Measurements from ENCODE around the gene LPP. TPM values are rescaled to one million over a fixed set of nuclear protein-coding genes. Genes with fewer than 3 reads are reported as not detected.

Gene LPP
- polyA plus RNA-seq, 1 donor (not counting 4 experiments of a cell fraction or from before 2014, with no cell fraction given): 16.0 TPM

GRCh38 chr3:188559856-188560255, 405.9 kb downstream of the LPP start:
- H3K4me1 ChIP-seq (ENCODE audit: control insufficient read depth, extremely low read depth, insufficient read depth, low read length): no peaks in the 10 kb centered on the region
- peaks cover 0 to 1% of the 10 kb centered on the region in 2 experiments for H3K36me3 ChIP-seq (ENCODE audit: control insufficient read depth in 2 of 2, extremely low read depth in 1 of 2, insufficient read depth in 2 of 2, low read length in 2 of 2)
- dilution Hi-C loops (cut with MboI; ENCODE audit: extremely low pct_ligation_motif_present, low sequenced_read_pairs): no loop called here
- no peak overlapping the region for H3K4me3 ChIP-seq (ENCODE audit: control insufficient read depth in 2 of 3, extremely low read depth in 1 of 3, insufficient read depth in 2 of 3, low read depth in 1 of 3, low read length in 3 of 3)
- no peaks in the 10 kb centered on the region for H3K9me1 ChIP-seq (ENCODE audit: control insufficient read depth, extremely low read depth, insufficient read depth, low read length)
- H3K27me3 ChIP-seq (ENCODE audit: control insufficient read depth, extremely low read depth, insufficient read depth, low read length): no peaks in the 10 kb centered on the region
- H3K79me2 ChIP-seq (ENCODE audit: control insufficient read depth, insufficient read depth, low read length): no peaks in the 10 kb centered on the region
- DNase-seq (ENCODE audit: low read depth, low spot score) (no peak), FAIRE-seq (no peak)
- H3K9me3 ChIP-seq (ENCODE audit: control insufficient read depth, low read depth, low read length): no peaks in the 10 kb centered on the region
- no peaks in the 10 kb centered on the region for H4K20me1 ChIP-seq (ENCODE audit: control insufficient read depth, extremely low read depth, insufficient read depth, low read length)
- H2AFZ ChIP-seq (ENCODE audit: control insufficient read depth, low read length): no peak overlapping the region
- H3K4me2 ChIP-seq (ENCODE audit: control insufficient read depth, extremely low read depth, insufficient read depth, low read depth, low read length): no peak overlapping the region
- no peak overlapping the region for H3K9ac ChIP-seq (ENCODE audit: control insufficient read depth, extremely low read depth, insufficient read depth, low read length)
- TF ChIP-seq, protein P1, sequence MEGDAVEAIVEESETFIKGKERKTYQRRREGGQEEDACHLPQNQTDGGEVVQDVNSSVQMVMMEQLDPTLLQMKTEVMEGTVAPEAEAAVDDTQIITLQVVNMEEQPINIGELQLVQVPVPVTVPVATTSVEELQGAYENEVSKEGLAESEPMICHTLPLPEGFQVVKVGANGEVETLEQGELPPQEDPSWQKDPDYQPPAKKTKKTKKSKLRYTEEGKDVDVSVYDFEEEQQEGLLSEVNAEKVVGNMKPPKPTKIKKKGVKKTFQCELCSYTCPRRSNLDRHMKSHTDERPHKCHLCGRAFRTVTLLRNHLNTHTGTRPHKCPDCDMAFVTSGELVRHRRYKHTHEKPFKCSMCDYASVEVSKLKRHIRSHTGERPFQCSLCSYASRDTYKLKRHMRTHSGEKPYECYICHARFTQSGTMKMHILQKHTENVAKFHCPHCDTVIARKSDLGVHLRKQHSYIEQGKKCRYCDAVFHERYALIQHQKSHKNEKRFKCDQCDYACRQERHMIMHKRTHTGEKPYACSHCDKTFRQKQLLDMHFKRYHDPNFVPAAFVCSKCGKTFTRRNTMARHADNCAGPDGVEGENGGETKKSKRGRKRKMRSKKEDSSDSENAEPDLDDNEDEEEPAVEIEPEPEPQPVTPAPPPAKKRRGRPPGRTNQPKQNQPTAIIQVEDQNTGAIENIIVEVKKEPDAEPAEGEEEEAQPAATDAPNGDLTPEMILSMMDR (optimal IDR thresholded peaks at IDR 0.05 in 1 of 3, IDR thresholded peaks at IDR 0.05 in 1 of 3, conservative IDR thresholded peaks at IDR 0.05 in 1 of 3; ENCODE audit: extremely low read depth in 1 of 3, insufficient read depth in 2 of 3, low read length in 3 of 3): no peak
- H3K27ac ChIP-seq (ENCODE audit: control insufficient read depth, insufficient read depth, low read length): no peak overlapping the region

DNA sequence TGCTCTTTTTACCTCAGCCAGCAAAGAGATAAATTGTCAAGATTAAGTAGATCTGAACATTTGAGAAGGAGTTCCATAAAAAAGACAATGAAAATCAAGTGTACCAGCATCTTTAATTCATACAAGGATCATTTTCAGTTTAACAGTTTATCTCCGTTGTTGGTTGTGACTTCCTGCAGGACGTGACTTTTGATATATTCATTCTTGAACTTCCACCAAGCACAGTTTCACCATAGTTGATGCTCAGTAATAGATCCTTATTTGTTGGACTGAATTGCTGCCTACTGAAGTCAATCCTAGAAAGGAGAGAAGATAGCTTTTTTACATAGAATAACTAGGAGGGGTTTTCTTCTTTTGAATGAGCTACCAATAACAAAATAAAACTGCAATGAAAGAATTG, 408.2 kb downstream of the LPP start:
- Histone ChIP-seq H3K79me2 (ENCODE audit: control insufficient read depth, insufficient read depth, low read length) (no peaks in the 10 kb centered on the region), H4K20me1 (ENCODE audit: control insufficient read depth, extremely low read depth, insufficient read depth, low read length) (no peaks in the 10 kb centered on the region), H3K27ac (ENCODE audit: control insufficient read depth, insufficient read depth, low read length) (no peak overlapping the region), H2AFZ (ENCODE audit: control insufficient read depth, low read length) (no peak overlapping the region), H3K4me1 (ENCODE audit: control insufficient read depth, extremely low read depth, insufficient read depth, low read length) (no peaks in the 10 kb centered on the region), H3K9me1 (ENCODE audit: control insufficient read depth, extremely low read depth, insufficient read depth, low read length) (no peaks in the 10 kb centered on the region), H3K27me3 (ENCODE audit: control insufficient read depth, extremely low read depth, insufficient read depth, low read length) (no peaks in the 10 kb centered on the region), H3K4me2 (ENCODE audit: control insufficient read depth, extremely low read depth, insufficient read depth, low read depth, low read length) (no peak overlapping the region), H3K36me3 (ENCODE audit: control insufficient read depth in 2 of 2, extremely low read depth in 1 of 2, insufficient read depth in 2 of 2, low read length in 2 of 2) (peaks cover 0 to 1% of the 10 kb centered on the region in 2 experiments), H3K9me3 (ENCODE audit: control insufficient read depth, low read depth, low read length) (no peaks in the 10 kb centered on the region), H3K4me3 (ENCODE audit: control insufficient read depth in 2 of 3, extremely low read depth in 1 of 3, insufficient read depth in 2 of 3, low read depth in 1 of 3, low read length in 3 of 3) (no peak overlapping the region), H3K9ac (ENCODE audit: control insufficient read depth, extremely low read depth, insufficient read depth, low read length) (no peak overlapping the region)
- no peak for FAIRE-seq
- no peak for TF ChIP-seq EZH2 (IDR thresholded peaks at IDR 0.05; ENCODE audit: low read length)
- TF ChIP-seq, protein P1 (optimal IDR thresholded peaks at IDR 0.05 in 1 of 3, IDR thresholded peaks at IDR 0.05 in 1 of 3, conservative IDR thresholded peaks at IDR 0.05 in 1 of 3; ENCODE audit: extremely low read depth in 1 of 3, insufficient read depth in 2 of 3, low read length in 3 of 3): no peak
- no peak for DNase-seq (ENCODE audit: low read depth, low spot score)
- dilution Hi-C loops (cut with MboI; ENCODE audit: extremely low pct_ligation_motif_present, low sequenced_read_pairs): no loop called here

Data from keratinocyte (primary cell).